Stimulated activated CD4-positive, alpha-beta T cell treated with anti-CD3 and anti-CD28 coated beads, Interleukin-1b, Interleukin-23, amount 100 ng/mL, for 48 hours (primary cell): Measurements from ENCODE around the gene DNAH1.
A peak's percentile ranks its signal among the peaks of the same experiment; 100 is the strongest.

Experiments used
- DNase-seq: peaks from one replicate; pipeline ENCODE4 v3.0.0-alpha.2; 2020

Gene DNAH1

DNA sequence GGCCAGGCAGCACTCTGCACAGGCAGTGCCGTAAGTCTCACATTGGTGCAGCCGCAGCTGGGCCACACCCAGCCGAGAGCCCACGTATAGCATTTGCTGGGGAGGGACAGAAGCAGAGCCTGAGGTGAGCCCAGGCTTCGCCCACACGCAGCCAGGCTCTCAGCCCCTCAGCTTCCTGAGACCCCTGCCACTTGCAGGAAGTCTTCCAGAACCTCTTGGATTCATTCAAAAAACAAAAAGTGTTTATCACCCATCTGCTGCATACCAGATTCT is 121.9 kb downstream of the DNAH1 start:
- no peak for DNase-seq

- no peak for DNase-seq
Observed at GRCh38 chr3:52438579-52439425, 122.7 kb downstream of the DNAH1 start.

- no peak for DNase-seq
Observed at GRCh38 chr3:52439426-52440248, 123.5 kb downstream of the DNAH1 start.

GRCh38 chr3:52440249-52440551 is 124.1 kb downstream of the DNAH1 start:
- DNase-seq: no peak

- DNase-seq: no peak
Observed at GRCh38 chr3:52440671-52441070, 124.6 kb downstream of the DNAH1 start.

- no peak for DNase-seq
Observed at GRCh38 chr3:52441091-52441771, 125.1 kb downstream of the DNAH1 start.

DNA sequence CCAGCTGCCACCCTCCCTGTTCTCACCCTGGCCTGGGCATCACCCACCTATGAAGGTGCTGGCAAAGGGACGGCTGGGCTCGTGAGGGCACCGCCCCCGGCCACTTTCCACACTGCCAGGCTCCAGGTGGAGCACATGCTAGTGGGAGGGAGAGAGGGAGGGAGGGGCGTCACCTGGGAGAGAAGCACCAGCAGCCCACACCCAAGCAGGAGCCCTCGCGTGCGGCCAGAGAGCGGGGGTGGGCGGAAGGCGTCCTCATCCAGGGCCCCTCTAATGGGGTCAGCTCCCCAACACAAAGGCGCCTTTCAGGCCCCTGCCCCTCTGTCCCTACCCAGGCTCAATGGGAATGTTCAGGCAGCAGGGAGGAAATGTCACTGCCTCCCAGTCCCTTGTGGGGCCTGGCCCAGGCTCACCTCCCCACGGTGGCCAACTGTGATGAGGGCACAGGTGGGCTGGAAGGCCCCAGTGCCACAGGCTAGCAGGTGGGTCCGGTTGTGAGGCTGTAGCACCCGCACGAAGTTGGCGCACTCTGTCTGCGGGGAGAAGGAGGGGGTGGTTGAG is 125.7 kb downstream of the DNAH1 start:
- DNase-seq: no peak

GRCh38 chr3:52442409-52443267 is 126.5 kb downstream of the DNAH1 start:
- no peak for DNase-seq

DNA sequence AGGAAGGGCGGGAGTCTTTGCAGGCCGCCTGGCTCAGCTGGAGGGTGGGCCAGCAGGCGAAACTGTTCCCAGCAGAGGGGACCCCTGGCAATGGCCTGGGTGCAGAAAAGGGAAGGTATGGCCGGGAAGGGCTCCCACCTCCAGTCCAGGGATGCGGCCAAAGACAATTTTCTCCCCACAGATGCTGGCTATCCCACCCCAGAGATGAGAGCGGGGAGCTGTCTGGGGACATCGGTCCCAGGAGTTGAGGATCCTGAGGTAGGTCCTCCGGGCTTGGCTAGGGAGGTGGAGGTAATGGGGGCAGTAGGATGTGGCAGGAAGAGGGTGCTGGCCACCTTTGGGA is 127.1 kb downstream of the DNAH1 start:
- no peak for DNase-seq

DNA sequence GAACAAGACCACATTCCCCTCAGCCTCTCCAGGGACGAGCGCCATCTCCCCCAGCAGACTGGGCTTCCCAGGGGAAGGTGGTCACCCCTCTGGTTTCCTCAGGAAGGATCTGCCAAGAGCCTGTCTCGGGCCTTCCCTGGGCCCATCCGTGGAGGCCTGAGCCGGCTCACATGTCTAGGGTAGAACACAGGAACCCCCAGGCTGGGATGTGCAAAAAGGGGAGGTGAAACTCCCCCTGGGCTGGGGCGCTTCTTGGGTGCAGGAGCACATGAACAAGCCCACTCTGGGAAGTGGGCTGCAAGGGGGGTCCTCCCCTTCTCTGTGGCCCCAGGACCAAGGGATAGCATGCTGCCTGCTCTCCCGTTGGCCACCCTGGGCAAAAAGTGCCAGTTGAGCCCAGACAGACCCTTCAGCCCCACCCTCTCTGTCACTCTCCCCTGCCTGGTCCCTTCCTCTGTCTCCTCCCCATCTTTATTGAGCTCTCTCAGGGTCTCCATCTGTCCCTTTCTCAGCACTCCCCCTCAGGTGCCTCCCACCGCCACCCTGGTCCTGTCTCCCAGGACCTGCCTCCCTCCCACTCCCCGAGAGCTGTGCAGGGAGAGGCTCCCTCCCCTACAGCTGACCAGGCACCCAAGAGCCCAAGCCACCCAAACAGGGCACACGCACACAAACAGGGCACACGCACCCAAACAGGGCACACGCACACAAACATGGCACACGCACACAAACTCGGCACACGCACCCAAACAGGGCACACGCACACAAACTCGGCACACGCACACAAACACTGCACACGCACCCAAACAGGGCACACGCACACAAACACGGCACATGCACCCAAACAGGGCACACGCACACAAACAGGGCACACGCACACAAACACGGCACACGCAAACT is 127.9 kb downstream of the DNAH1 start:
- DNase-seq: no peak

GRCh38 chr3:52444860-52445793 is 129.0 kb downstream of the DNAH1 start, which contains the start of gene SEMA3G:
Gene SEMA3G, minus strand, starts transcription at chr3:52445103. Its CDS starts 76 bp downstream, at chr3:52445027.
- DNase-seq: peak; percentile 80

- no peak for DNase-seq
Observed at GRCh38 chr3:52446042-52446441, 129.9 kb downstream of the DNAH1 start.

- peak; percentile 74 for DNase-seq
Observed at GRCh38 chr3:52446631-52447511, 130.8 kb downstream of the DNAH1 start.

DNA sequence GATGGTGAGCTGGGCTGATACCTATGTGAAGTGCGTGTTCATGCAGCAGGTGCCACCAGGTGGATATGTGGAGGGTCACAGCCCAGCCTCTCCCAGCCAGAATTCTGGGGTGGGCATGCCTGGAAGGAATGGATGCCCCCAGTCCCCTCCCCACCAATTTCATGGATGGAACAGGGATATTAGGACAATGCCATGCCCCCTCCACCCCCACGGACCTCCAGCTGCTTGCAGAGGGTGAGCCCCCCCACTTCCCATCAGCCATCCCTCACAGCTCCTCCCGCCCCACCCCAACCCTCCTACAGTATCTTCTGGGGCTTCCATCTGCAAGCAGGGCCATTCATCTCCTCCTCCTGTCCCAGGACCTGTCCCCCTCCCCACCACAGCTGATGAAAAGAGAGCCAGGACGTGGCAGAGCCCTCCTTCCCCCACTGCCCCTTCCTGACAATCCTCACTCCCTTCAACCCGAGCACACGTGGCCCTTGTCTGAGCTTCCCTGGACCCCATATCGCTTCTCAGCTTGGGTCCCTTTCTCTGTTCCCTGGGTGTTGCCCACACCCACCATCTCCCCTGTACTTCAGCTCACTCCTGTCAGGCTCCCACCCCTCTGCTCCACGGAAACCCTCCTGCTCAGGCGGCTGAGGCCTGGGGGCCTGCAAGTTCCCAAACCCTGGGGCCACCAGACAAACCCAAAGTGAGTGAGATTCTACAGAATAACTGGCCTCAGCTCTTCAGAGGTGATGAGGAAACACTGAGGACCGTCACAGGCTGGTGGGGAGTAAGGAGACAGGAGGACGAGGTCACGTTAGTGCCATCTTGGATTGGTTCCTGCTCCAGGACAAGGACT is 131.6 kb downstream of the DNAH1 start:
- no peak for DNase-seq
